Measurements from ENCODE around the gene NPC1.

GRCh38 chr18:23539296-23539695, 47.0 kb downstream of the NPC1 start:
- TF ChIP-seq CTCF (IDR thresholded peaks at IDR 0.05) (no peak), POLR2A (IDR thresholded peaks at IDR 0.05) (no peak)

Measured in body of pancreas (tissue), 4 donors.